Measurements from ENCODE around the gene UBE2E3.

Gene UBE2E3

GRCh38 chr2:180978903-180979748 is 1.3 kb upstream of the UBE2E3 start:
- TF ChIP-seq CTCF (conservative IDR thresholded peaks at IDR 0.05) (no peak), ZFX (IDR thresholded peaks at IDR 0.05) (no peak)

GRCh38 chr2:180979749-180980105 is 678 bp upstream of the UBE2E3 start:
- peak overlapping the region; percentile 81 for H3K27ac ChIP-seq
- TF ChIP-seq ZFX (IDR thresholded peaks at IDR 0.05) (no peak), CTCF (conservative IDR thresholded peaks at IDR 0.05) (no peak)

More at GRCh38 chr2:180978903-180979748, 1.3 kb upstream of the UBE2E3 start:
- H3K27ac ChIP-seq = no peak overlapping the region

- TF ChIP-seq CTCF (conservative IDR thresholded peaks at IDR 0.05) = no peak
- peak; percentile 27; the same call in 1 of the 2 replicates for TF ChIP-seq ZFX (IDR thresholded peaks at IDR 0.05)
- H3K27ac ChIP-seq = peak overlapping the region; percentile 81
Observed at GRCh38 chr2:180980943-180981911, 822 bp downstream of the UBE2E3 start.

GRCh38 chr2:180983468-180984242 is 3.2 kb downstream of the UBE2E3 start:
- H3K27ac ChIP-seq = no peak overlapping the region
- TF ChIP-seq CTCF (conservative IDR thresholded peaks at IDR 0.05) (peak; percentile 59), ZFX (IDR thresholded peaks at IDR 0.05) (no peak)

GRCh38 chr2:180985771-180986395 is 5.5 kb downstream of the UBE2E3 start:
- no peak overlapping the region for H3K27ac ChIP-seq
- no peak for TF ChIP-seq ZFX (IDR thresholded peaks at IDR 0.05)

- TF ChIP-seq CTCF (conservative IDR thresholded peaks at IDR 0.05) (no peak), ZFX (IDR thresholded peaks at IDR 0.05) (no peak)
Observed at GRCh38 chr2:180987146-180987545, 6.7 kb downstream of the UBE2E3 start.

GRCh38 chr2:180990337-180990736 is 9.9 kb downstream of the UBE2E3 start:
- no peak for TF ChIP-seq ZFX (IDR thresholded peaks at IDR 0.05)
- no peak for TF ChIP-seq CTCF (conservative IDR thresholded peaks at IDR 0.05)
- H3K27ac ChIP-seq = no peak overlapping the region

More at GRCh38 chr2:180987146-180987545, 6.7 kb downstream of the UBE2E3 start:
- H3K27ac ChIP-seq = no peak overlapping the region

Measured in C4-2B (cell line).